Stomach (tissue), 9 donors: ENCODE measurements around the gene HEMGN. TPM values are rescaled to one million over a fixed set of nuclear protein-coding genes. Genes with fewer than 3 reads are reported as not detected.

Experiments
- DNase-seq, 2 donors: peaks; one replicate each; pipeline versions ENCODE4 v3.0.0 to v3.0.0-alpha.2; 2013 to 2019
- H3K27ac ChIP-seq, 5 donors: fragments of 200-600 bp in 4 of 5; sonication (generic) in 4 of 5; one replicate each; pipeline ENCODE4 v1.5.1; 2013 to 2019; ENCODE audit warnings: mild to moderate bottlenecking in 1 of 5, moderate library complexity in 1 of 5
- H3K27me3 ChIP-seq, 3 donors: fragments of 200-600 bp; sonication (generic); one replicate each; pipeline ENCODE4 v1.5.1; 2017 to 2019; ENCODE audit warnings: mixed run types in 1 of 3
- H3K36me3 ChIP-seq, 4 donors: fragments of 200-600 bp; sonication (generic); 1 replicate in 3 of 4; 2 replicates in 1 of 4; pipeline ENCODE4 v1.5.1; 2016 to 2019
- H3K4me1 ChIP-seq, 4 donors: fragments of 200-600 bp; sonication (generic); one replicate each; pipeline ENCODE4 v1.5.1; 2016 to 2019
- H3K4me3 ChIP-seq, 4 donors: fragments of 200-600 bp; sonication (generic) in 3 of 4; one replicate each; pipeline ENCODE4 v1.5.1; 2016 to 2019; ENCODE audit warnings: mild to moderate bottlenecking in 1 of 4
- H3K9me3 ChIP-seq, 4 donors: fragments of 200-600 bp; sonication (generic); one replicate each; pipeline ENCODE4 v1.5.1; 2016 to 2019
- CTCF ChIP-seq, 7 experiments: fragments of 450-650 bp in 4 of 7; fragments of 200-600 bp in 3 of 7; sonication (generic) in 3 of 7; IDR thresholded peaks; one replicate each; pipeline ENCODE4 v1.5.1; 2016 to 2019; ENCODE audit warnings: antibody characterized with exemption in 7 of 7, control low read depth in 2 of 7, mild to moderate bottlenecking in 1 of 7
- EP300 ChIP-seq: sonication (generic); formaldehyde crosslinking; IDR thresholded peaks from one replicate; pipeline ENCODE4 v1.6.1; 2017; ENCODE audit warnings: antibody characterized with exemption
- POLR2A ChIP-seq, 4 donors: fragments of 450-650 bp; IDR thresholded peaks; one replicate each; pipeline ENCODE4 v1.6.1; 2016; ENCODE audit warnings: antibody characterized with exemption in 4 of 4, control low read depth in 2 of 4, mild to moderate bottlenecking in 1 of 4, moderate library complexity in 1 of 4
- POLR2AphosphoS5 ChIP-seq, 3 donors: sonication (generic); formaldehyde crosslinking; IDR thresholded peaks; one replicate each; pipeline ENCODE4 v1.6.1; 2016; ENCODE audit warnings: antibody characterized with exemption in 3 of 3
- WGBS, 5 donors: extraction: QIAGEN DNeasy Blood & Tissue Kit in 3 of 5; methylation state at CpG; one replicate each; pipeline versions ENCODE4 v1.1.5 to v1.1.7; 2013 to 2018; 5-methylcytosine and 5-hydroxymethylcytosine counted together
- intact Hi-C: fragments of 100-400 bp; cut with DNase I; formaldehyde crosslinking; loops from one replicate; pipeline ENCODE4 v1.15.1; 2023; ENCODE audit warnings: low total_unique reads
- polyA plus RNA-seq, 3 donors: library from polyadenylated mRNA; stranded (reverse); fragments of 200-250 nt; gene quantifications; one replicate each; pipeline ENCODE4 v1.2.3, GENCODE V29; 2013
- total RNA-seq, 5 donors: library from RNA; depleted of rRNA; stranded (reverse); fragments of >200 nt; gene quantifications; one replicate each; pipeline versions ENCODE4 v1.1.0 to v1.2.3, GENCODE V29; 2014 to 2016
- donor health status: healthy with polysubstance abuse.
- donor health status: Bipolar disorder and iron deficiency.
- donor health status: healthy.

The HEMGN gene
- total and polyA plus RNA-seq, 8 donors, result 1.8 TPM; not detected in 7

GRCh38 chr9:97944612-97945011, 6.6 kb upstream of the HEMGN start:
- no peak for DNase-seq
- TF ChIP-seq EP300, result no peak
- TF ChIP-seq CTCF (IDR thresholded peaks at IDR 0.05), result no peak
- TF ChIP-seq POLR2A (IDR thresholded peaks at IDR 0.05), result no peak
- H3K27me3 ChIP-seq, result peaks cover 0 to 4% (median 0%) of the 10 kb centered on the region in 3 donors
- H3K36me3 ChIP-seq, result no peaks in the 10 kb centered on the region
- intact Hi-C loops, result no loop called here
- H3K27ac ChIP-seq, result no peak overlapping the region
- H3K9me3 ChIP-seq, result no peaks in the 10 kb centered on the region
- H3K4me1 ChIP-seq, result no peaks in the 10 kb centered on the region
- no peak overlapping the region for H3K4me3 ChIP-seq
- WGBS, 5 donors, result 76 to 86% (median 83%) methylated on average over 3 of the region's 3 CpGs

- DNase-seq, result no peak
- intact Hi-C loops, result no loop called here
- H3K9me3 ChIP-seq, result no peaks in the 10 kb centered on the region
Measured at GRCh38 chr9:97943308-97943855, 5.4 kb upstream of the HEMGN start.

GRCh38 chr9:97941323-97941722, 3.4 kb upstream of the HEMGN start:
- TF ChIP-seq CTCF (IDR thresholded peaks at IDR 0.05) (no peak), EP300 (no peak), POLR2AphosphoS5 (IDR thresholded peaks at IDR 0.05) (no peak), POLR2A (IDR thresholded peaks at IDR 0.05) (no peak)

More at GRCh38 chr9:97943308-97943855, 5.4 kb upstream of the HEMGN start:
- H3K36me3 ChIP-seq, result no peaks in the 10 kb centered on the region
- no peak overlapping the region for H3K4me3 ChIP-seq
- TF ChIP-seq POLR2AphosphoS5 (IDR thresholded peaks at IDR 0.05) (no peak), CTCF (IDR thresholded peaks at IDR 0.05) (no peak), EP300 (no peak)
- H3K4me1 ChIP-seq, result no peaks in the 10 kb centered on the region
- H3K27me3 ChIP-seq, result peaks cover 0 to 3% (median 0%) of the 10 kb centered on the region in 3 donors
- H3K27ac ChIP-seq, result no peak overlapping the region

GRCh38 chr9:97940741-97941140, 2.8 kb upstream of the HEMGN start:
- no peak for DNase-seq
- TF ChIP-seq CTCF (IDR thresholded peaks at IDR 0.05) (no peak), EP300 (no peak), POLR2A (IDR thresholded peaks at IDR 0.05) (no peak), POLR2AphosphoS5 (IDR thresholded peaks at IDR 0.05) (no peak)
- no peaks in the 10 kb centered on the region for H3K4me1 ChIP-seq
- H3K9me3 ChIP-seq, result no peaks in the 10 kb centered on the region
- no peak overlapping the region for H3K4me3 ChIP-seq
- intact Hi-C loops, result no loop called here
- WGBS, 5 donors, result 72 to 80% (median 76%) methylated on average over 3 of the region's 3 CpGs
- no peak overlapping the region for H3K27ac ChIP-seq
- H3K36me3 ChIP-seq, result no peaks in the 10 kb centered on the region
- peaks cover 0 to 10% (median 0%) of the 10 kb centered on the region in 3 donors for H3K27me3 ChIP-seq

More at GRCh38 chr9:97941323-97941722, 3.4 kb upstream of the HEMGN start:
- WGBS, 5 donors, result 72 to 97% (median 93%) methylated on average over 1 of the region's 1 CpG
- Histone ChIP-seq H3K4me3 (no peak overlapping the region), H3K9me3 (no peaks in the 10 kb centered on the region), H3K27ac (no peak overlapping the region), H3K27me3 (peaks cover 0 to 8% (median 0%) of the 10 kb centered on the region in 3 donors), H3K4me1 (no peaks in the 10 kb centered on the region), H3K36me3 (no peaks in the 10 kb centered on the region)
- DNase-seq, result no peak
- intact Hi-C loops, result no loop called here
